Mononuclear cell (primary cell): ENCODE results near the gene FBLN7. TPM values are rescaled to one million over a fixed set of nuclear protein-coding genes. Genes with fewer than 3 reads are reported as not detected.
"Not testable (repeated sequence)": the region's sequence is repeated elsewhere in the genome, so short reads cannot be mapped to it uniquely, and the experiment has no call there.

Source experiments
- H3K27me3 ChIP-seq: 2 replicates; pipeline ENCODE4 v1.6.0; 2011; ENCODE audit warnings: low read length, control low read depth; ENCODE audit not compliant: insufficient read depth
- H3K4me1 ChIP-seq: 2 replicates; pipeline ENCODE4 v1.5.1; 2011; ENCODE audit warnings: mild to moderate bottlenecking, low read length, control low read depth; ENCODE audit not compliant: insufficient read depth
- H3K4me3 ChIP-seq: 2 replicates; pipeline ENCODE4 v1.5.1; 2011; ENCODE audit warnings: mild to moderate bottlenecking, low read length, moderate library complexity
- H3K9me3 ChIP-seq: 2 replicates; pipeline ENCODE4 v1.5.1; 2011; ENCODE audit warnings: low read depth, mild to moderate bottlenecking, control low read depth, low read length
- total RNA-seq: library from RNA; depleted of rRNA; stranded (reverse); fragments of >200 nt; gene quantifications from one replicate; pipeline ENCODE4 v1.2.3, GENCODE V29; 2012

FBLN7 gene
- 7.8 TPM for total RNA-seq

GRCh38 chr2:112138159-112139032 lies at the start of gene FBLN7:
TSS of gene FBLN7 (plus strand) at chr2:112138385. CDS start at chr2:112138656, 271 bp downstream.
- Histone ChIP-seq H3K4me1 (peaks cover 5% of the 10 kb centered on the region), H3K27me3 (peaks cover 27% of the 10 kb centered on the region), H3K9me3 (no peaks in the 10 kb centered on the region), H3K4me3 (peak within 1 kb of the TSS; percentile 28)

GRCh38 chr2:112089375-112089774 lies 48.8 kb upstream of the FBLN7 start:
- Histone ChIP-seq H3K4me3 (no peak overlapping the region), H3K27me3 (no peaks in the 10 kb centered on the region), H3K4me1 (peaks cover 3% of the 10 kb centered on the region), H3K9me3 (no peaks in the 10 kb centered on the region)

GRCh38 chr2:112092286-112093041 lies 45.7 kb upstream of the FBLN7 start:
- Histone ChIP-seq H3K27me3 (no peaks in the 10 kb centered on the region), H3K4me3 (no peak overlapping the region), H3K9me3 (no peaks in the 10 kb centered on the region), H3K4me1 (no peaks in the 10 kb centered on the region)

GRCh38 chr2:112093216-112093615 lies 45.0 kb upstream of the FBLN7 start:
- Histone ChIP-seq H3K4me3 (no peak overlapping the region), H3K4me1 (no peaks in the 10 kb centered on the region), H3K27me3 (no peaks in the 10 kb centered on the region), H3K9me3 (no peaks in the 10 kb centered on the region)

- Histone ChIP-seq H3K27me3 (no peaks in the 10 kb centered on the region), H3K4me3 (no peak overlapping the region), H3K9me3 (no peaks in the 10 kb centered on the region), H3K4me1 (no peaks in the 10 kb centered on the region)
Measured at GRCh38 chr2:112095681-112096080, 42.5 kb upstream of the FBLN7 start.

- H3K27me3 ChIP-seq: no peaks in the 10 kb centered on the region
- H3K9me3 ChIP-seq: no peaks in the 10 kb centered on the region
- H3K4me3 ChIP-seq: no peak overlapping the region
- H3K4me1 ChIP-seq: no peaks in the 10 kb centered on the region
Measured at GRCh38 chr2:112096098-112096497, 42.1 kb upstream of the FBLN7 start.

- Histone ChIP-seq H3K4me1 (no peaks in the 10 kb centered on the region), H3K9me3 (peaks cover 16% of the 10 kb centered on the region), H3K27me3 (no peaks in the 10 kb centered on the region), H3K4me3 (no peak overlapping the region)
Measured at GRCh38 chr2:112108178-112108832, 29.9 kb upstream of the FBLN7 start.

- H3K4me3 ChIP-seq: no peak overlapping the region
- H3K9me3 ChIP-seq: peaks cover 16% of the 10 kb centered on the region
- H3K4me1 ChIP-seq: no peaks in the 10 kb centered on the region
- no peaks in the 10 kb centered on the region for H3K27me3 ChIP-seq
Measured at GRCh38 chr2:112109278-112109677, 28.9 kb upstream of the FBLN7 start.

- no peaks in the 10 kb centered on the region for H3K27me3 ChIP-seq
- H3K4me1 ChIP-seq: no peaks in the 10 kb centered on the region
- no peak overlapping the region for H3K4me3 ChIP-seq
- H3K9me3 ChIP-seq: peaks cover 16% of the 10 kb centered on the region
Measured at GRCh38 chr2:112110966-112111365, 27.2 kb upstream of the FBLN7 start.

- not testable (repeated sequence) for H3K4me1 ChIP-seq, H3K4me3 ChIP-seq, H3K27me3 ChIP-seq
- H3K9me3 ChIP-seq: peaks cover 11% of the 10 kb centered on the region
Measured at GRCh38 chr2:112113354-112113753, 24.8 kb upstream of the FBLN7 start.

GRCh38 chr2:112118148-112118547 lies 20.0 kb upstream of the FBLN7 start:
- Histone ChIP-seq H3K27me3 (no peaks in the 10 kb centered on the region), H3K4me1 (no peaks in the 10 kb centered on the region), H3K4me3 (no peak overlapping the region), H3K9me3 (no peaks in the 10 kb centered on the region)

- H3K4me3 ChIP-seq: no peak overlapping the region
- no peaks in the 10 kb centered on the region for H3K9me3 ChIP-seq
- H3K4me1 ChIP-seq: no peaks in the 10 kb centered on the region
- no peaks in the 10 kb centered on the region for H3K27me3 ChIP-seq
Measured at GRCh38 chr2:112121682-112122254, 16.4 kb upstream of the FBLN7 start.

GRCh38 chr2:112129060-112129459 lies 9.1 kb upstream of the FBLN7 start:
- no peaks in the 10 kb centered on the region for H3K27me3 ChIP-seq
- no peaks in the 10 kb centered on the region for H3K9me3 ChIP-seq
- no peaks in the 10 kb centered on the region for H3K4me1 ChIP-seq
- no peak overlapping the region for H3K4me3 ChIP-seq

- Histone ChIP-seq H3K27me3 (peaks cover 12% of the 10 kb centered on the region), H3K4me1 (peaks cover 5% of the 10 kb centered on the region)
Measured at GRCh38 chr2:112133344-112133743, 4.8 kb upstream of the FBLN7 start.

GRCh38 chr2:112134120-112134519 lies 4.1 kb upstream of the FBLN7 start:
- peaks cover 12% of the 10 kb centered on the region for H3K27me3 ChIP-seq
- peaks cover 5% of the 10 kb centered on the region for H3K4me1 ChIP-seq
- no peaks in the 10 kb centered on the region for H3K9me3 ChIP-seq
- H3K4me3 ChIP-seq: no peak overlapping the region

More at GRCh38 chr2:112133344-112133743, 4.8 kb upstream of the FBLN7 start:
- H3K4me3 ChIP-seq: no peak overlapping the region
- no peaks in the 10 kb centered on the region for H3K9me3 ChIP-seq
